Measurements from ENCODE around the gene KLF4.
A peak's percentile ranks its signal among the peaks of the same experiment; 100 is the strongest.

KLF4 gene

GRCh38 chr9:107487521-107488374 is 1.8 kb downstream of the KLF4 start:
- DNase-seq: no peak

- no peak for DNase-seq
Observed at GRCh38 chr9:107486674-107487520, 2.7 kb downstream of the KLF4 start.

GRCh38 chr9:107485458-107486043 is 4.0 kb downstream of the KLF4 start:
- no peak for DNase-seq

DNA sequence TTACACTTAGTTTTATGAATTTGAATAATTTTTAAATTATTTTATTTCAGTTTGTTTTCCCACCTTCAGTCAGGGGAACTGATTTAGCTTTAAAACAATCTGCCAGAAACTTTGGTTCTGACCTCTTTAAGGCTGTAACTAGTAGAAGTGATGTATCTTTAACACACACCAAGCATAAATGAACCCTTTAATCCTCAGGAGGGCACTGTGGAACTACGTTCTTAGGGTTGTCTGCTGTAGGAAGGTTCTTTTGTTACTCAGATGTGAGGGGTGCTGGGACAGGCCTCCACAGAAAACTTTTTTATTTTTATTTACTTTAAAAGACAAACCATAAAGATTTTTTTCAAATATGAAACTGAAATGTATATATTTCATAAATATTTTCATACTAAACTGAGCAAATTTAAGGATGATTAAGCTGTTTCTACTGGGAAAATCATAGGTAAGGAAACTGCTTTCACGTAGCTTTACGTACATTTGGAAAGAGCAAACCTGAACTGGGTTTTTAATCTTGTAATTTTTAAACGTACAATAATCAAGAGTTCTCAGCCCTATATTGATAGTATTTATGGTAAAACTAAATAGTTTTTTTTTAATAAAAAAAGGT is 5.3 kb downstream of the KLF4 start:
- DNase-seq: peak; percentile 44

- DNase-seq: no peak
Observed at GRCh38 chr9:107483666-107484065, 5.9 kb downstream of the KLF4 start.

GRCh38 chr9:107481035-107481434 is 8.5 kb downstream of the KLF4 start:
- no peak for DNase-seq

- no peak for DNase-seq
Observed at GRCh38 chr9:107480386-107480789, 9.2 kb downstream of the KLF4 start.

DNA sequence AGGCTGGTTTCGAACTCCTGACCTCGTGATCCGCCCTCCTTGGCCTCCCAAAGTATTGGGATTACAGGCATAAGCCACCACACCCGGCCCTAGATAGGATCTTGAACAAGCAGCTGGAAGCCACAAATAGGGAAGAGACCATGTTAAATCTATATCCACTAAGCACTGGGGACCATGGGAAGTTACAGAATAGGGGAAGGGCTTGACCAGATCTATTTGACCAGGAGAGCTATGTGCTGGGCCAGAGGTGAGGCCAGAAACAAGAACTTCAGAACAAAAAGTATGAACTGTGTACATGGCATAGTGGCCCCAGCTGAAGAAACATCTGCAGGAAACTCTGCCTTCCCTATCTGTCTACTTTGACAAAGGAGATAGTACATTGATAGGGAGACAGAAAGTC is 10.8 kb downstream of the KLF4 start:
- DNase-seq: no peak

DNA sequence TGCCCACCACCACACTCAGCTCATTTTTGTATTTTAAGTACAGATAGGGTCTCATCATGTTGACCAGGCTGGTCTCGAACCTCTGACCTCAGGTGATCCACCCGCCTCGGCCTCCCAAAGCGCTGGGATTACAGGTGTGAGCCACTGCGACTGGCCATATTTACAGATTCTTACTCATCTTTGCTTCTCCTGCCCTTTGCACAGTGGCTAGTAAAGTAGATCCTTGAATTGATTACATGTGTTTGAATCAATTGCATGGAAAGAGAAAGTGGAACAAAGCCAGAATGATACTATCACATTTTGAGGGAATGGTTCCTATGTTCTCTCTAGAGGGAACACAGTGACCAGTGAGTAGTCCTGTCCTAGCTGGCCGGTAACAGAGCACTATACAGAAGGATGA is 15.4 kb downstream of the KLF4 start:
- no peak for DNase-seq

GRCh38 chr9:107472581-107473340 is 16.8 kb downstream of the KLF4 start:
- DNase-seq: no peak

DNA sequence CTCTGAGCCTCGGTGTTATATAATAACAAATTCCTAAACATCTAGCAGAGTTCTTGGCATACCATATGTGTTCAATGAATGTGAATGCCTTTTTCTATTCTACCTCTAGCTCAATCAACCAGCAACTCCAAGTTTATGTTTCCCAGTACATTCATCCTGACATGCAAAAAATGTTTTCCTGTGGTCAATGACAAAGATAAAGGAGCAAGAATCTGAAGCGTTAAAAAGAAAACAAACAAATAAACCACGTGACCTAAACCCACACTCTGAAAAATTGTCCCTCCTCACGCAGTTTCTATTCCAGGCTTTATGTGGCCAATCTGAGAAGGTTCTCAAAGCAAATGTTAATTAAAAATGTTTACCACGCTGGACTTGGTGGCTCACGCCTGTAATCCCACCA is 18.0 kb downstream of the KLF4 start:
- DNase-seq: no peak

- no peak for DNase-seq
Observed at GRCh38 chr9:107467416-107467815, 22.2 kb downstream of the KLF4 start.

GRCh38 chr9:107466826-107467225 is 22.7 kb downstream of the KLF4 start:
- no peak for DNase-seq

DNA sequence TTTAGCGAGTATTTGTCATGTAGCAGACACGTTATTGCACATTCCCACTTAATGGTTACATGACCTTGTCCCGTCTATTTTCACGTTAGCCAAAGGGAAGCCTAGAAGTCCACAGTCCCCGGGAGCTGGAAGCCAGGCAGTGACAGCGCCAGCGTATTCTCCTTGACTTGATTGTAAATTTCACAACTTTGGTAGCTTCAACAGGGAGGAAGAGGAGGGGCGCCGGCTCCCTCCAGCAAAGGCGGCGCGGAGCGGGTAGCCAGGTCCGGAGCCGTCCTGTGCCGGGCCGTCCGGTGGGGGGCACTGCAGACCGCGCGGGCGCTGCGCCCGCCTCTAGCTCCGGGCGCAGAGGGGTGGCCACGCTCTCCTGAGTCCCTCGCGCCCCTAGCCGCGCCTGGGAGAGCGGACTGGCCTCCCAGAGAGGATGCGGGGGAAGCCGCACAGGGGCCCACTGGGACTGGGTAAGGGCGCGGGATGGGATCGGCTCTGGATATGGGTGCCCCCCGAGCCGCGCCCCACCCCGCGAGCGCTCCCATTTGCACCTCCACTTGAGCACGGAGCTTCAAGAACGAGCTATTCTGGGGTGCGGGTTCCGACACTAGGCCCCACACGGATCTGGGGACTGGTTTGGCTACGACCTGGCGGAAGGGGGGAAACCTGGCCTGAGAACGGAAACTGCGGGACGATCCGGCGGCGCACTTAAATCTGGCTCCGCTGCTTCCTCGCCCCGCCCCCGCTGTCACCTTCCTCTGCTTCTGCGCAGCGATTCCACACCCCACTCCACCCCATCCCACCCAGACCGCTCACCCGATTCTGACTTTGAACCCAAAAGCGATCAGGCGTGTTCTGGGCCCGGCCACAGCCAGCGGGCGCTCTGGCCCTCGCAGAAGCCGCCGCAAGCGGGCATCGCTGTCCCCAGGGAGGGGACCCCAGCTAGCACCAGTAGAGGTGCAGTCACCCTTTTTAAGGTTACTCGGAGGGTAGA is 23.8 kb downstream of the KLF4 start:
- peak; percentile 11 for DNase-seq

- DNase-seq: no peak
Observed at GRCh38 chr9:107464516-107464915, 25.1 kb downstream of the KLF4 start.

- DNase-seq: no peak
Observed at GRCh38 chr9:107462691-107463090, 26.9 kb downstream of the KLF4 start.

DNA sequence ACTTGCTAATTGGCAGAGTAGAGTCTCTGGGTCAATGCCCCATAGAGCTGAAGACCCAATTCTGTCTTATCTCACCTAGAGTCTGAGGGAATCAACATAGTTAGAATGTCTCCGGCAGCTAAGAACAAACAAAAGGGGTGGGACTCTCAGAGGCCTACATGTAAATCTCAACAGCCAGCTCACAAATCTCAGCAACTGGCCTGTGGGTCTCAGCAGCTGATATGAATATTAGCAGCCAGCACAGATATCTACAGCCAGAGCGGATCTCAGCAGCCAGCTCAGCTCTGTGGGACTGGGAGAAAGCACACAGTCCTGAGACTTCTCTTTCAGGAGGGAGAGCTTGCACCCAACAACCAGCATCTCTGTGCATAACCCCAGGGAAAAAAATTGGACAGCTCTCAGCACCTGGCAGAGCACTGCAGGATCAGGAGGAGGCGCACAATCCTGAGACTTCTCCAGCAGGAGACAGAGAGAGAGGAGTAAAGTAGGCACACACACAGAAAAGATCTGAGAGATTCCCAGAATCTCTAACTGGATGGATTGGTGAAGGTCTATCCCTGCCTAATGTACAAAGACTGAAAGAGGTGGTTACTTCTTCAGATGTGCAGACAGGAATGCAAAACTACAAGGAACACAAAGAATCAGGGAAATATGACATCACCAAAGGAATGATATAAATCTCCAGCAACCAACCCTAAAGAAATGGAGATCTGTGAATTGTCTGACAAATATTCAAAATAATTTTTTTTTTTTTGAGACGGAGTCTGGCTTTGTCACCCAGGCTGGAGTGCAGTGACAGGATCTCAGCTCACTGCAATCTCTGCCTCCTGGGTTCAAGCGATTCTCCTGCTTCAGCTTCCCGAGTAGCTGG is 29.2 kb downstream of the KLF4 start:
- no peak for DNase-seq

DNA sequence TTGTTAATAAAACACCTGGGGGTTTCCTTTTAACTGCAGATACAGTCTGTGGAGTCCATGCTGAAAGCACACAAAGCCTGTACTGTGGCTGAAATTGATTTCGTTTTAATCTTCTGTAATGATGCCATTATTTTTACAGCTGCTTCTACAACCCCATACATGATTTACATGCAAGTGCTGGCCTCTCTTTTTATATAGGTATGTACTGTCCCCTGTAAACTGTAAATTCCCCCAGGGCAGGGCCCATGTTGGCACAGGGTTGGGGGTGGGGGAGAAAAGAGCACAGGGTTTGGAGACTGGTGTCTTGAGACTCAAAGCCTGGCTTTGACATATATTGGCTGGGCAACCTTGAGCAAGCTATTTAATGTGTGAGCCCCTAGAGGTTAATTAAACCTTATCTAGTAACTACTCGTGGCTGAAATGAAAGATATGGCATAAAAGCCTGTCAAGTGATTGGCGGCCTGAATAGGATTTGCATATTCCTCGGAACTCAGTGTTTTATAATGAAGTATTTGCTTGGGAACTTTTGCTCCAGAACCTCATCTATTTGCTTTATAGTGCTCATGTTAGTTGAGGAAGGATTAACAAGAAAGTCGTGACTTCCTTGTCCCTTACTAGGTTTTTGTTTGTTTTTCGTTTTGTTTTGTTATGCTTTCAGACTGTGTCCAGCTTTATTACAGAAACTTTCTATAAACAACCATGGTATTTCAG is 34.0 kb downstream of the KLF4 start:
- DNase-seq: no peak

- no peak for DNase-seq
Observed at GRCh38 chr9:107453479-107453878, 36.1 kb downstream of the KLF4 start.

GRCh38 chr9:107447834-107448233 is 41.7 kb downstream of the KLF4 start:
- DNase-seq: no peak

Data from RPMI8226 (cell line).